22Rv1 (cell line): ENCODE data around the gene COMMD1.

ENCODE experiments used
- H3K27ac ChIP-seq: fragments of 450-650 bp; 2 replicates; pipeline ENCODE4 v1.5.1; 2017
- CTCF ChIP-seq: fragments of 450-650 bp; IDR thresholded peaks from 2 replicates; pipeline ENCODE4 v1.5.1; 2017; ENCODE audit warnings: mild to moderate bottlenecking
- ZFX ChIP-seq: fragments of 450-650 bp; IDR thresholded peaks from 2 replicates; pipeline ENCODE4 v1.6.1; 2017; ENCODE audit warnings: antibody characterized with exemption, borderline replicate concordance

COMMD1 gene

GRCh38 chr2:61926531-61927477 is 21.3 kb downstream of the COMMD1 start:
- no peak overlapping the region for H3K27ac ChIP-seq
- TF ChIP-seq CTCF (no peak), ZFX (no peak)

GRCh38 chr2:61928826-61929461 is 23.5 kb downstream of the COMMD1 start:
- TF ChIP-seq CTCF (no peak), ZFX (no peak)
- no peak overlapping the region for H3K27ac ChIP-seq

- H3K27ac ChIP-seq: no peak overlapping the region
- TF ChIP-seq CTCF (no peak), ZFX (no peak)
These were observed 31.6 kb downstream of the COMMD1 start for GRCh38 chr2:61937098-61937497.

- H3K27ac ChIP-seq: no peak overlapping the region
- TF ChIP-seq ZFX (no peak), CTCF (no peak)
These were observed 32.4 kb downstream of the COMMD1 start for GRCh38 chr2:61937886-61938285.

GRCh38 chr2:61938511-61938910 is 33.0 kb downstream of the COMMD1 start:
- TF ChIP-seq CTCF (no peak), ZFX (no peak)
- H3K27ac ChIP-seq: no peak overlapping the region

- H3K27ac ChIP-seq: no peak overlapping the region
- TF ChIP-seq CTCF (no peak), ZFX (no peak)
These were observed 37.8 kb downstream of the COMMD1 start for GRCh38 chr2:61943251-61943650.

- TF ChIP-seq CTCF (no peak), ZFX (no peak)
- no peak overlapping the region for H3K27ac ChIP-seq
These were observed 41.2 kb downstream of the COMMD1 start for GRCh38 chr2:61946666-61947065.
